HG02885 (cell line): ENCODE measurements around the gene SERP1.

Experiments used
- ATAC-seq: cut with Tn5 transposase; IDR thresholded peaks from one replicate; pipeline ENCODE4 v1.9.1; 2021; ENCODE audit warnings: mild to moderate bottlenecking; ENCODE audit not compliant: unreplicated experiment, poor library complexity

The SERP1 gene

GRCh38 chr3:150494411-150494977 lies 51.8 kb downstream of the SERP1 start:
- no peak for ATAC-seq
